Islet precursor cell (in vitro differentiated cells): ENCODE measurements around the gene SCUBE2.
"Not testable (repeated sequence)": the region's sequence is repeated elsewhere in the genome, so short reads cannot be mapped to it uniquely, and the experiment has no call there.

Experiments
- DNase-seq: peaks from one replicate; pipeline ENCODE4 v3.0.0-alpha.2; 2018

SCUBE2 gene

DNA sequence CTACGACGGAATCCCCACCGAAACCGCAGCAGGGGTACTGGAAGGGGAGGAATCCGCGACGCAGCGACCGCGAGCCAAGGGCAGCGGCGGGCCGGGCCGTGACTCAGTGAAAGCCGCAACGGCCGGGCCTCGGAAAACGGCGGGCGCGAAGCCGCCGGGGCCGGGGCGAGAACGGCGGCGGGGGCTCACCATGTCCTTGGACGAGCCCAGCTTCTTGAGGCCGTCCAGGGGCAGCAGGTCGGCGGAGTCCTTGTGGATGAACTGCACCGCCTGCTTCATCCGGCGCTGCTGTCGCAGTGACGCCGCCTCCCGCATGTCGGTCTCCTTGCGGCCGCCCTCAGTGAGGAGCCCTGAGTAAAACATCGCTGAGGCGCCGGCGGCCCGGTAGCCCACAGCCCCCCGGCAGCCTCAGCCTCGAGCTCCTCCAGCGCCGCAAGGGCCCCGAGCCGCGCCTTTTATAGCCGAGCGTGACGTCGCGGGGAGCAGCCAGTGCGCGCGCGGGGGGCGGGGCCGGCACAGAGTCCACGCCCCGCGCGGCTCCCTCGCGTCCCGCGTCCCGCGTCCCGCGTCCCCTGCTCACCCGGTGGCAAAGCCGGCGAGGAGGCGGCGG is 87.7 kb downstream of the SCUBE2 start, which contains the start of gene NRIP3:
Gene NRIP3, minus strand, starts transcription at position 429 of the 610 bp plus-strand sequence. Its CDS starts 66 bp downstream, at position 363.
- DNase-seq = peak; percentile 77

- DNase-seq = no peak
Measured at GRCh38 chr11:9002920-9003572, 88.4 kb downstream of the SCUBE2 start.

DNA sequence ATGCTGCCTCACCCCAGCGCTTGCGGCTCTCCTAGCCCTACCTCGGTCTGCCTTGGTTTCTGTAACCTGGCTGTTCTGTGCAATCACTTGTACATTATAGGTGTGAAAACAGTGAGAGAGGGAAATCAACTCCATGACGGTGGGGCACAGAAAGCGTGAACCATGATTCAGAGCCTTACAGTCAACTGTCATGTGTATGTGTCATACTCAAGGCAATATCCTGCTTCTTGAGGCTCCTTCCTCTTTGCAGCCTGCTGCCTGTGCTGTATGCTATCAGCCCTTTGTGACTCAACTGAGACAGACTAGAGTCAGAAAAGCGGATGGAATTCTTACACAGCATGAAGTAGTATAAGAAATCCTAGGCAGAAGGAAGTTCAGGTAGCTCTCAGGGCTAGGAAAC is 89.7 kb downstream of the SCUBE2 start:
- DNase-seq = peak; percentile 69

DNA sequence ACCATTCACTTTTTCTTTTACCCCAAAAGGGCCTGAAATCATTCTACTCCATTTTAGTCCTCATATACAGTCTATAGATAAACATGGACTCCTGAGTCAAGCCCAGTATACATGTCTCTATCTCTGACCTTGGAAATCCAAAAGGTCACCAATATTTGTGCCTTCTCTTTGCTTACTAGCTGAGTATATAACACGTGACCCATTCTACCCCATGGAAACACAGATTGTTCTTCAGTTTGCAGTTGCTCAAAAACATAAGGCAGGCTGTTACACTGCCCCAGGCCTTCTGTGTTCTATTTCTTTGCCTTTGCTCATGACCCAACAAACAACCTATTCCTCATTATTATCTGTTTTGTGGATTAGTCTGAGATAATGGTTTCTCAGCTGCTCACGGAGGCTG is 93.4 kb downstream of the SCUBE2 start:
- DNase-seq = no peak

DNA sequence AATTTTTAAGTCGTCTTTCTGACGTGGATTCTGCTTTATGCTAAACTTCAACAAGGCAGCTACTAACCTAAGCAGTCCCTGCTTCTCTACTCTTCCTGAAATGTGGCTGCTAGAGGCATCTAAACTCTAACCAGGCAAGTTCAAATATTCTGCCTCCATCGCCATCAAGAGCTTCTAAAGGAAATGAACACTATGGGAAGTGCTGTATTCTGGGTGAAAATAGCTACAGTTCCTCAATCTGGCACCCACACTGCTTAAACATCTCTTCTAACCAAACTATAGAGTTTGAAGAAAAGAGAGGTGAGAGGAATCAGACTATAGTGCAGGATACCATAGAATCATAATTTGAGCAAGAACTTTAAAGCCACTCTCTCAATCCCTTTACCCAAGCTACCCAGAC is 93.9 kb downstream of the SCUBE2 start:
- no peak for DNase-seq

GRCh38 chr11:8989453-8989852 is 101.9 kb downstream of the SCUBE2 start:
- DNase-seq = no peak

GRCh38 chr11:8988329-8989234 is 102.8 kb downstream of the SCUBE2 start:
- DNase-seq = peak; percentile 64

DNA sequence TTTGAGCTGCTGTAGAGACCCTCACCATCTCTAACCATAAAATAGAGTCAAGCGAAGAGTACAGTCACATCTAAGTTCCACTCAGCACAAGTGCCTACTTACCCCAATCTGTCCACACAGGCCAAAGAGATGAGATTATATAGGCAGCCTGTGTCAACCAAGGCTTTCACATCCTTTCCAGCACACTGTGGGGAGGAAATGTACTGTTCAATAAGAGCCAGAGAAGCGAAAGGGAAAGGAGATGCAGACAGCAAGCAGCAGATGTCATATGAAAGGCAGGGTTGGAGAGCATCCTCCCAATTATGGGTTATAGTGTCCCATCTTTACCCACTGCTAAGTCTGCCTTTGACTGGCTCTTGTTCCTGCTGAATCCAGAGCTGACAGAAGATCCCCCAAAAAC is 104.0 kb downstream of the SCUBE2 start:
- DNase-seq = no peak

GRCh38 chr11:8986772-8987171 is 104.6 kb downstream of the SCUBE2 start:
- not testable (repeated sequence) for DNase-seq

DNA sequence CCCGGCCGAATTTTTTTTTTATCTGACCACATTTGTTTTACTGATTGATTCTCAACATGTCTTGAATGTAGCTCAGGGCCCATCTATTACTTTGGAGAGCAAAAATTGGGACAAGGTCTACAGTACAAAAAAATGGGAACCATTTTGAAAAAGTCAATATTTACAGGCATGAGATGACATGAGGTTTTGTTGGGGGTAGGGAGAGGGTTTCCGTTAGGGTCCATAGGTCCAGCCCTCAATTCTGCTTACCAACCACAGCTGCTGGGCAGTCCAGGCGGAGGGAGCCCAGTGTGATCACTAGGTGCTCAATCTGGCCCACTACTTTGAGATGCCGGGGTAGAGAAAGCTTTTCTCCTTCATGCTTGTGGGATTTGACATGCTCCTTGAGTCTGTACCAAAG is 105.9 kb downstream of the SCUBE2 start:
- no peak for DNase-seq

GRCh38 chr11:8983552-8983951 is 107.8 kb downstream of the SCUBE2 start:
- DNase-seq = no peak

GRCh38 chr11:8980485-8980884 is 110.9 kb downstream of the SCUBE2 start:
- no peak for DNase-seq

- DNase-seq = not testable (repeated sequence)
Measured at GRCh38 chr11:8979365-8979764, 112.0 kb downstream of the SCUBE2 start.

- DNase-seq = no peak
Measured at GRCh38 chr11:8973121-8973520, 118.3 kb downstream of the SCUBE2 start.

DNA sequence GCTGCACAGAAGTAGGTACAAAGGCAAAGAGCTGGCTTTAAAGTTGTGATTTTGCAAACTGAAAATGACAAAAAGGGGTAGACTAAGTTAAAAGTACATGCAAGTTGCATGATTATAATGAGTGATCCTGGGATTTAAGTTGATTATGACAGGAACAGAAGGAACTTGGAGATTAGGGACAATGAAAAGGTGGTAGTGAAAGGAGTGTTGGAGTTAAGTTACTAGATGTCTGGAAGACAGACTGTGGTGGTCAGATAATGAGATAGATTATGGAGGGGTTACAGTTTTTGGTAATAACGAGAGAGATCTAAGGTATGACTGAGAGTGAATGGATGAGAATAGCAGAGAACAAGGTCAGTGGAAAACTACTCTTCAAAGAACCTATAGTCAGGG is 119.5 kb downstream of the SCUBE2 start:
- DNase-seq = no peak

DNA sequence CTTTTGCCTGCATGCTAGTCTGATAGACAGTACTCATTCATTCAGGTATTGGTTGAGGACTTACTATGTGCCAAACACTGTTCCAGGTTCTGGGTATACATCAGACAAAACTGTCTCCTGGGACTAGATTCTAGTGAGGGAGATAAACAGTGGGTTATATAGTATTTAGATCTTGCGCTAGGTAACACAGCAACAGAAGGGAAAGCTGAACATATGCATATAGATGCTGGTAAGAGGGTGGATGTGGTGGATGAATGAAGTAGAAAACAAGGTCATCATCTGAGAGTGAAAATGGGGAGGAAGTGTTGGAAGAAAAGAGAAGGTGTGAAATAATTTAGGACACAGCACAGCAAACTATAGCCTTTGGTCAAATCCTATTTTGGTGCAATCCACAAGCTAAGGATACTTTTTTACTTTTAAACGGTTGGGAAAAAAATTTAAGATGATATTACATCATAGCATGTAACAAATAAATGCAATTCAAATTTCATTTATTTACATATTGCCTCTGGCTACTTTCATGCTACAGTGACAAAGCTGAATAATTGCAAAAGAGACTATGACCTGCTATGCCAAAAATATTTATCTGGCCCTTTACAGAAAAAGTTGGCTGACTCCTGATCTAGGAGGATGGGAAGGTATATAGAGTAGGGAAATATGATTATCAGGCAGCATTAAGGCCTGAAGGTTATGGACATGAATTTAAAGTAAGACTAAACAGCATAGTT is 120.0 kb downstream of the SCUBE2 start:
- no peak for DNase-seq
